ENCODE measurements around the gene COL6A5.

The COL6A5 gene

DNA sequence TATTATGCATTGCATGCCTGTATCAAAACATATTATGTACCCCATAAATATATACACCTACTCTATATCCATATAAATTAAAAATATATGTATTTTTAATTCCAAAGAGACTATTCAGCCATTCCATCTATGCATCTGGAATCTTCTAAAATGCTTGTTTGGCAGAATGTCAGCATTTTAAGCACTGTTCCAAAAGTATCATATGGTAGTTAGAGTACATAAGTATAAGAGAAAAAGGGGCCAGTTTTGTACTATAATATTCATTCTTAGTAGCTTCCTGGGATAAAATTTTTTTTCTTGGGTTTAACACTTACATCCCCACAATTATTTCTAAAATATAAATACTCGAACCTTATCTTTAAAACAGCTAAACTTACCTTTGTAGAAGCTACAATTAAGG lies 111.1 kb downstream of the COL6A5 start:
- TF ChIP-seq, protein P1, sequence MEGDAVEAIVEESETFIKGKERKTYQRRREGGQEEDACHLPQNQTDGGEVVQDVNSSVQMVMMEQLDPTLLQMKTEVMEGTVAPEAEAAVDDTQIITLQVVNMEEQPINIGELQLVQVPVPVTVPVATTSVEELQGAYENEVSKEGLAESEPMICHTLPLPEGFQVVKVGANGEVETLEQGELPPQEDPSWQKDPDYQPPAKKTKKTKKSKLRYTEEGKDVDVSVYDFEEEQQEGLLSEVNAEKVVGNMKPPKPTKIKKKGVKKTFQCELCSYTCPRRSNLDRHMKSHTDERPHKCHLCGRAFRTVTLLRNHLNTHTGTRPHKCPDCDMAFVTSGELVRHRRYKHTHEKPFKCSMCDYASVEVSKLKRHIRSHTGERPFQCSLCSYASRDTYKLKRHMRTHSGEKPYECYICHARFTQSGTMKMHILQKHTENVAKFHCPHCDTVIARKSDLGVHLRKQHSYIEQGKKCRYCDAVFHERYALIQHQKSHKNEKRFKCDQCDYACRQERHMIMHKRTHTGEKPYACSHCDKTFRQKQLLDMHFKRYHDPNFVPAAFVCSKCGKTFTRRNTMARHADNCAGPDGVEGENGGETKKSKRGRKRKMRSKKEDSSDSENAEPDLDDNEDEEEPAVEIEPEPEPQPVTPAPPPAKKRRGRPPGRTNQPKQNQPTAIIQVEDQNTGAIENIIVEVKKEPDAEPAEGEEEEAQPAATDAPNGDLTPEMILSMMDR (conservative IDR thresholded peaks at IDR 0.05) = no peak

GRCh38 chr3:130457671-130458070 lies 112.2 kb downstream of the COL6A5 start:
- TF ChIP-seq, protein P1 (conservative IDR thresholded peaks at IDR 0.05) = no peak
- H3K27ac ChIP-seq = no peak overlapping the region

More for the DNA sequence above, 111.1 kb downstream of the COL6A5 start:
- no peak overlapping the region for H3K27ac ChIP-seq

DNA sequence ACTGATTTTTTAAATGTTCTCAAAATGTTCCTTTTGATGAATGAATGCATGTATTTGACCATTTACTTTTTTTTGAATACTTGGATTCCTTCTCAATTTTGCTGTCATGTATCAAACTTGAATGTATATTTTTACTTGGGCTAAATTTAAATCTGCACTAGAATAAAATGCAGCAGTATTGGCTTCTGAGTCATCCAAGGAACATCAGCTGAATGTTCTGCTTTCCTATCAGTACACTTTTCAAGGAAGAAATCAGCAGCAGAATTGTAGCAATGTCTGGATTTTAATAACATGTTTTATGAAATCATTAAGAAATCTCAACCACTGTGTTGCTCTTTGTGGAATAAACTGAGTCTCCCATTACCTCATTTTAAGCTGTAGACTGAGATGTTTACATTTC lies 114.5 kb downstream of the COL6A5 start:
- TF ChIP-seq, protein P1 (conservative IDR thresholded peaks at IDR 0.05) = no peak
- H3K27ac ChIP-seq = no peak overlapping the region

DNA sequence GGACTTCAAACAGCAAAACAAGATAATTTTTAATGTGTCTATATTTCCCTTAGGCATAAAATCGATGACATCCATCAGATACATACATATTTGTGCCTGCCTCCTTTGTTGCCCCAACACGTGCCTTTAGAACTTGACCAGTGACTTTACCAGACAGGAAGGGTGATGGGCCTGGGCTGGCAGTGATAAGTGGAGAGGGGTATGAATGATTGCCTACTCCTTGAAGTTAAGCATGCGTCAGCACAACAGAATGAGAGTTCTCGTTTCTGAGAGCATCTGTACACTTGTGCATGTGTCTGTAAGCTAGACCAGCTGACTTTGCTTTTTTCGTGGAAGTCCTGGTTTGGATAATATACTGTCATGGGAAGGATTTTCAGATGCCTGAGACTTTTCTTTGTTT lies 116.6 kb downstream of the COL6A5 start:
- no peak overlapping the region for H3K27ac ChIP-seq
- TF ChIP-seq, protein P1 (conservative IDR thresholded peaks at IDR 0.05) = no peak

DNA sequence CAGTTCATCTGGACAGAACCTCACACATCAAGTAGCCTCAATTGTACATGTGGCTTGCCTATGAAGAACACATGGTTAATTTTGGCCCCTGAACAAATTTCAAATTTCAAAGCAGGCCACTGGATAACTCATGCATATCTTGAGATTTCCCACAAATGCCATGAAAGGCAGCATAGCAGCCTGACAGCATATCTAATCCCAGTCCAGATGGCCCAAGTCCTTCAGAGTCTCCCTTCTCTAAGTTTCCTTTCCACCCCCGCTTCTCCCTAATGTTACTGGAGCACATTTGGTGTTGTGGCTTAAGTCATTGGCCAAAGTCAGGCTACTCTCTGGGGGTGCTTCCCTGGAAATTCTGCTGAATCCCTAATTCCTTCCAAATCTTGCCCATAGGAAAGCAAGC lies 117.7 kb downstream of the COL6A5 start:
- TF ChIP-seq, protein P1 (conservative IDR thresholded peaks at IDR 0.05) = no peak
- H3K27ac ChIP-seq = no peak overlapping the region

GRCh38 chr3:130465521-130465920 lies 120.0 kb downstream of the COL6A5 start:
- H3K27ac ChIP-seq = no peak overlapping the region
- TF ChIP-seq, protein P1 (conservative IDR thresholded peaks at IDR 0.05) = no peak

DNA sequence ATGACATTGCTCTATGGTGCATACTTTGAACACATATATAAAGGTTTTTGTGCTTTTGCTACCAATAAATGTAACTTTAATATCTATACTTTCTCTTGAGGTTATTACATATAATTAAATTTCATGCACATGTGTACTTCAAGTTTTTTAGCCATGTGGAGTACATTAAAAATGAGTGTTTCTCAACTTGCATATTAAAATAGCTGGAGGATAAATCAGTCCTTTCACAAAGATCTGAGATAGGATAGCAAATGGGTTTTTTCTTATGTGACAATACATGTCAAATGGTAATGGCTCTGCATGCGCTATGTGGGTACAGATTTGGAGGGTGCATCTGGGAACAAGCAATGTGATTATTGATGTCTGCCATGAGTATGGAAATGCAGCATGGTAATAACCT lies 122.8 kb downstream of the COL6A5 start:
- TF ChIP-seq, protein P1 (conservative IDR thresholded peaks at IDR 0.05) = no peak
- H3K27ac ChIP-seq = no peak overlapping the region

DNA sequence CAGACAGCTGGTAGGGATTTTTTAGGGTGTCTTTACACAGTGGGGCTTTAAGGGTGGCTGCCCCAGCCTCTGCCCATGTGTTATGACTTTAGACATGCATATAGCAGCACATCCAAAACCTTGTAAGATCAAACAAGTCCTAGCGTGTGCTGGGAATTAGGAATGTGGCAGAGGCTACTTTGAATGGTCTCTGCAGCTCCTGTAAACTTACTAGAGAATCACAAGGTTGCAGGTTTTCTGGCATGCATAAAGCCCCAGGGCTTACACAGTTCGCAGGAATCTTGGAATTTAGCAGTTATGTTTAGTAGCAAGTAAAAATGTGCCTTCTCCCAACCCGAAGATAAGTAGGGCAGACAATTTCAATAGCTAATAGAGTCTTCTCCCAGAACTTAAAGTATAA lies 124.7 kb downstream of the COL6A5 start:
- no peak overlapping the region for H3K27ac ChIP-seq
- TF ChIP-seq, protein P1 (conservative IDR thresholded peaks at IDR 0.05) = no peak

All from VCaP (cell line).